ENCODE measurements around the gene ATM. TPM values are rescaled to one million over a fixed set of nuclear protein-coding genes. Genes with fewer than 3 reads are reported as not detected.

The ATM gene
- total RNA-seq, 1 donor = 152 TPM

- DNase-seq (ENCODE audit: low read depth) = no peak
- no peak overlapping the region for H3K4me3 ChIP-seq (ENCODE audit: low read depth, low read length)
- no peak for TF ChIP-seq CTCF (IDR thresholded peaks at IDR 0.05; ENCODE audit: insufficient read depth, low read depth, low read length)
These were observed 14.2 kb downstream of the ATM start for GRCh38 chr11:108237058-108237481.

GRCh38 chr11:108239076-108239475 is 16.2 kb downstream of the ATM start:
- DNase-seq (ENCODE audit: low read depth) = no peak
- TF ChIP-seq CTCF (IDR thresholded peaks at IDR 0.05; ENCODE audit: insufficient read depth, low read depth, low read length) = no peak

GRCh38 chr11:108241330-108242037 is 18.6 kb downstream of the ATM start:
- DNase-seq (ENCODE audit: low read depth) = no peak
- H3K4me3 ChIP-seq (ENCODE audit: low read depth, low read length) = no peak overlapping the region
- TF ChIP-seq CTCF (IDR thresholded peaks at IDR 0.05; ENCODE audit: insufficient read depth, low read depth, low read length) = no peak

More at GRCh38 chr11:108239076-108239475, 16.2 kb downstream of the ATM start:
- no peak overlapping the region for H3K4me3 ChIP-seq (ENCODE audit: low read depth, low read length)

- no peak overlapping the region for H3K4me3 ChIP-seq (ENCODE audit: low read depth, low read length)
- no peak for TF ChIP-seq CTCF (IDR thresholded peaks at IDR 0.05; ENCODE audit: insufficient read depth, low read depth, low read length)
- DNase-seq (ENCODE audit: low read depth) = no peak
These were observed 19.6 kb downstream of the ATM start for GRCh38 chr11:108242422-108242821.

GRCh38 chr11:108246308-108246707 is 23.4 kb downstream of the ATM start:
- TF ChIP-seq CTCF (IDR thresholded peaks at IDR 0.05; ENCODE audit: insufficient read depth, low read depth, low read length) = no peak

GRCh38 chr11:108246885-108247284 is 24.0 kb downstream of the ATM start:
- TF ChIP-seq CTCF (IDR thresholded peaks at IDR 0.05; ENCODE audit: insufficient read depth, low read depth, low read length) = no peak
- H3K4me3 ChIP-seq (ENCODE audit: low read depth, low read length) = no peak overlapping the region
- DNase-seq (ENCODE audit: low read depth) = no peak

More at GRCh38 chr11:108246308-108246707, 23.4 kb downstream of the ATM start:
- no peak overlapping the region for H3K4me3 ChIP-seq (ENCODE audit: low read depth, low read length)
- DNase-seq (ENCODE audit: low read depth) = no peak

- TF ChIP-seq CTCF (IDR thresholded peaks at IDR 0.05; ENCODE audit: insufficient read depth, low read depth, low read length) = no peak
- H3K4me3 ChIP-seq (ENCODE audit: low read depth, low read length) = no peak overlapping the region
- peak; percentile 21 for DNase-seq (ENCODE audit: low read depth)
These were observed 30.3 kb downstream of the ATM start for GRCh38 chr11:108253176-108253575.

Data from fibroblast of villous mesenchyme (primary cell).